Activated CD4-positive, alpha-beta memory T cell treated with anti-CD3 and anti-CD28 coated beads for 36 hours (primary cell): ENCODE data around the gene IL3. TPM values are rescaled to one million over a fixed set of nuclear protein-coding genes. Genes with fewer than 3 reads are reported as not detected.

Experiments
- CTCF ChIA-PET: fragments of 350-600 bp; sonication (Branson Sonifier 250); formaldehyde crosslinking; loops from one replicate; lab custom pipeline; 2021; ENCODE audit warnings: antibody characterized with exemption, inconsistent platforms; lab: Charles Lee
- POLR2A ChIA-PET: fragments of 350-600 bp; sonication (Branson Sonifier 250); formaldehyde crosslinking; loops from one replicate; lab custom pipeline; 2021; ENCODE audit warnings: antibody characterized with exemption; lab: Charles Lee
- DNase-seq: peaks from one replicate; pipeline ENCODE4 v3.0.0-alpha.2; 2020
- H3K27ac Mint-ChIP-seq: one replicate; pipeline ENCODE4 v1.8.0; 2021; ENCODE audit warnings: mixed read lengths
- H3K27me3 Mint-ChIP-seq: one replicate; pipeline ENCODE4 v1.8.0; 2021; ENCODE audit warnings: mixed read lengths
- H3K36me3 Mint-ChIP-seq: one replicate; pipeline ENCODE4 v1.8.0; 2021; ENCODE audit warnings: mixed read lengths
- H3K4me1 Mint-ChIP-seq: one replicate; pipeline ENCODE4 v1.8.0; 2021; ENCODE audit warnings: low read depth, mixed read lengths
- H3K4me3 Mint-ChIP-seq: one replicate; pipeline ENCODE4 v1.8.0; 2021; ENCODE audit warnings: mild to moderate bottlenecking, mixed read lengths
- H3K9me3 Mint-ChIP-seq: one replicate; pipeline ENCODE4 v1.8.0; 2021; ENCODE audit warnings: mixed read lengths
- intact Hi-C: fragments of 100-400 bp; cut with micrococcal nuclease; formaldehyde crosslinking; loops from one replicate; pipeline ENCODE4 v1.15.1; 2023
- total RNA-seq, 2 experiments: library from RNA; stranded (reverse); gene quantifications; one replicate each; pipeline ENCODE4 v1.2.3, GENCODE V29; 2021

The IL3 gene
- total RNA-seq, 2 experiments from 2014 or later: 23.1 to 23.3 TPM

DNA sequence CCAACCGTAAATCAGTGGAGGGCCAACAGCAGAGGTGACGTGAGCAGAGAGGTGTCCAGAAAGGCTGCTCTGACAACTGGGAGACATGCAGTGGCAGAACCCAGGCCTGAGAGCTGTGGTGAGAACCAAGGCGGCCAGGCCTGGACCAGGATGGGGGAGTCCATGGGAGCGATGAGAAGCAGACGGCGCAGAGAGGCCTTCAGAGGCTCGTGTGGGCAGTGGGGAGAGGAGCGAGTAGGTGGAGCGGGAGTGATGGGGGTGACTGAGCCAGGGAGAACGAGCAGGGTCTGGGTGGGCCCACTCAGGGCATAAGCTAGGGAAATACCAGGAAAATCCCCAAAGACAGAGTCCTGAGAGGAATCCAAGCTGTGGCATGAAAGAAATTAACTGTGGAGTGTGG lies 7.9 kb upstream of the IL3 start:
- Mint-ChIP-seq H3K4me3 (no peak overlapping the region), H3K27ac (no peak overlapping the region), H3K4me1 (peaks cover 27% of the 10 kb centered on the region), H3K36me3 (no peaks in the 10 kb centered on the region), H3K27me3 (no peaks in the 10 kb centered on the region), H3K9me3 (no peaks in the 10 kb centered on the region)
- no peak for DNase-seq
- ChIA-PET POLR2A (no interaction called here), CTCF (interaction anchor here (4.4 kb wide), 1 partner anchor 11 kb away, joined by 35 read pairs; no protein-coding TSS in a partner anchor)
- intact Hi-C loops: no loop called here

DNA sequence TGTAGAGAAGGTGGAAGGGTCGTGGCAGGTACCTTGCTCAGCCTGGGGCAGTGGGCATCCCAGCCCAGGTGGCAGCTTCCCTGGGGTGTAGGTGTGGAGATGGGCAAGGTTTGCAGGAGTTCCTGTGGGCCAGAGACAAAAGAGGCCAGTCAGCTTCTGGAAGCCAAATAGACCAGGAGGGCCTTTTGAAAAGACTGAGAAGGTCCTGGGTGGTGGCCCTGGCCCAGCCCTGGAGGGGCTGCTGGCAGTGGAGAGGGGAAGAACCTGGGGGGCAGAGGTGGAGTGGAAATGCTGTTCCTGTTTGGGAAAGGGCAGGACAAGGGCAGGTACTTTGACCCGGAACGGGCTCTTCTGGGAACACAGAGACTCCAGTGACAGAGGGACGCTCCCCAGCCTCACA lies 7.0 kb upstream of the IL3 start:
- CTCF ChIA-PET: interaction anchor here (0.6 to 4.4 kb wide), 2 partner anchors 10 to 78 kb away, joined by 3 to 35 read pairs; no protein-coding TSS in a partner anchor
- Mint-ChIP-seq H3K27me3 (no peaks in the 10 kb centered on the region), H3K36me3 (no peaks in the 10 kb centered on the region), H3K4me1 (peaks cover 32% of the 10 kb centered on the region), H3K4me3 (no peak overlapping the region), H3K27ac (no peak overlapping the region), H3K9me3 (no peaks in the 10 kb centered on the region)
- intact Hi-C loops: no loop called here
- DNase-seq: no peak
- POLR2A ChIA-PET: no interaction called here

DNA sequence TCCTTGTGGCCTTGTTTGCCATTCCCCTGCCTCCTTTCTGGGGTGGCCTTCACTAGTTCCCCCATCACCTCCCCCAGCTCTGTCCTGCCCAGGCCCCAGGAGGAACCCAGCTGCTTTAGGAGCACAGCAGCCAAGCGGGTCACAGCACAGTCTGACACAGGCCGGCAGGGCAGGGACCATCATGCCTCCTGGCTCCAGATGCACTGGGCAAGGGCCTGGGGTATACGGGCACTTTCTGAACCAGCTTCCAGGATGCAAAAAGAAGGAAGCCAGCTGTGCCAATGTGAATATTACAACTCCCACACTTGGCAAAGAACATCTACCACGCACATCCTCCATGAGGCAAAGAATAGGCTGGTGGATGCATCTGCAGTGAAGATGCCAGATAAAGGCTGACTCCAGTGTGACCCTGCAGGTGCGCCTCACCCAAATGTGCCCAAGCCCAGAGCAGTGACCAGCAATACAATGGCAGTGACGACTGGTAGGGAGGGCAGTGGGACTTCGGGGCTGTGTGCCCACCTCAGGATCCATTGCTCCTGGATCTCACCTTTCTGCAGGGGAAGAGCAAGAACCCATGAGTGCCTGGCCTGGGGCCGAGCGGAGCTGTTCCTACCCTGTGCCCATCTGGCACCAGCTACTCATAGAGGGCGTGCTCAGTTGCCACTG lies 6.3 kb upstream of the IL3 start:
- Mint-ChIP-seq H3K9me3 (no peaks in the 10 kb centered on the region), H3K4me3 (no peak overlapping the region), H3K4me1 (peaks cover 35% of the 10 kb centered on the region), H3K27ac (no peak overlapping the region), H3K36me3 (no peaks in the 10 kb centered on the region), H3K27me3 (no peaks in the 10 kb centered on the region)
- ChIA-PET POLR2A (no interaction called here), CTCF (interaction anchor here (0.6 to 4.4 kb wide), 2 partner anchors 10 to 78 kb away, joined by 3 to 35 read pairs; no protein-coding TSS in a partner anchor)
- DNase-seq: no peak
- intact Hi-C loops: no loop called here

DNA sequence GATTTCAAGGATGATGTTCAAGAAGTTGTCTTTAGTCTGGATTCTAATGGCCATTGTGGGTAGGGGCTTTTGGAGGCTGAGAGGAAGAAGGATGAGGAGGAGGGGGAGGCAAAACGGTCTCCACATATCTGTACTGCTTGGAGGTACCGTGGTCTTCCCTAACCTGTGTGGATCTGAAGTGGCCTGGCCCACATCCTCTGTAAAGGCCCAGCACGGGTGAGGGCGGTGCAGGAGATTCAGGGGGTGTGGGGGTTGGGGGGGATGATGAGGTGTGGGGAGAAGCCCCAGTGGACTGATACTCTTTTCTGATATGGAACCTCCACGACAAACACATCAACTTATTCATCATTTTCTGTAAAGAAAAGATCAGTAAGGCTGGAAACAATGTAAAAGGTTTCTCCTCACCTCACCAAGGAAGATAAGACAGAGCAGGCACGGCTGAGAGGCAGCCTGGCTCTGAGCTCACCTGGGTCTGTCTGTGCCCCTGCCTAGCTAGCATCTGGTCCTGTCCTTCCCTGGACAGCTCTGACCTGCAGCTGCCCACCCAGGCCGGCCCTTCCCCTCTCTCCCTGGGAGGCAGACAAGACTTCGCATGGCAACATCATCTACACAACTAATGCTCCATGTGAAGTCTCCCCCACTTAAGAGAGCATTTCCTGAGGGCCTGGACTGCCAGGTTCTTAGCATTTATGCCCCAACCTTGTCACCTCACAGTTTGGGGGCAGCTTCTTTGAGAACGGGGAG lies 5.6 kb upstream of the IL3 start:
- POLR2A ChIA-PET: no interaction called here
- H3K27me3 Mint-ChIP-seq: no peaks in the 10 kb centered on the region
- H3K4me3 Mint-ChIP-seq: no peak overlapping the region
- peaks cover 41% of the 10 kb centered on the region for H3K4me1 Mint-ChIP-seq
- intact Hi-C loops: no loop called here
- CTCF ChIA-PET: interaction anchor here (0.6 to 4.4 kb wide), 5 partner anchors 9 to 465 kb away, joined by 3 to 35 read pairs (median 6); no protein-coding TSS in a partner anchor
- no peaks in the 10 kb centered on the region for H3K36me3 Mint-ChIP-seq
- H3K9me3 Mint-ChIP-seq: no peaks in the 10 kb centered on the region
- no peak for DNase-seq
- H3K27ac Mint-ChIP-seq: no peak overlapping the region

DNA sequence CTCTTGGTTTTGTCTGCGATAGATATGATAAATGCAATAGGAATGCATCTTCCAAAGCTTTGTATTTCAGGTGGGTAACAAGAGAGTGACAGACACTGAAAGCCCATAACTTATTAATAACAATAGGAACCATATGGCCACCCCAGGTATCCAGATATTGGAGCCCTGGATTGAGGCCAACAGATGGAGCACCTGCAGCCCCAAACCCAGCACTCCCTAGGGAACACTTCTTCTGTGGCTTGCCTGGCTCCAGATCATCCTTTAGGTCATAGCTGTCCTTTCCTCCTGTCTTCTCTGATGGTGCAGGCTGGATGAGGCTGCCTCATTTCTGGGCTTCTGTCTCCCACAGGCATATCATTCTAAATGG lies 5.0 kb upstream of the IL3 start:
- ChIA-PET POLR2A (no interaction called here), CTCF (interaction anchor here (0.6 to 4.4 kb wide), 7 partner anchors 8 to 466 kb away, joined by 3 to 35 read pairs (median 4); no protein-coding TSS in a partner anchor)
- Mint-ChIP-seq H3K27ac (no peak overlapping the region), H3K36me3 (no peaks in the 10 kb centered on the region), H3K4me3 (no peak overlapping the region), H3K27me3 (no peaks in the 10 kb centered on the region), H3K4me1 (peaks cover 41% of the 10 kb centered on the region), H3K9me3 (no peaks in the 10 kb centered on the region)
- no peak for DNase-seq
- intact Hi-C loops: no loop called here

DNA sequence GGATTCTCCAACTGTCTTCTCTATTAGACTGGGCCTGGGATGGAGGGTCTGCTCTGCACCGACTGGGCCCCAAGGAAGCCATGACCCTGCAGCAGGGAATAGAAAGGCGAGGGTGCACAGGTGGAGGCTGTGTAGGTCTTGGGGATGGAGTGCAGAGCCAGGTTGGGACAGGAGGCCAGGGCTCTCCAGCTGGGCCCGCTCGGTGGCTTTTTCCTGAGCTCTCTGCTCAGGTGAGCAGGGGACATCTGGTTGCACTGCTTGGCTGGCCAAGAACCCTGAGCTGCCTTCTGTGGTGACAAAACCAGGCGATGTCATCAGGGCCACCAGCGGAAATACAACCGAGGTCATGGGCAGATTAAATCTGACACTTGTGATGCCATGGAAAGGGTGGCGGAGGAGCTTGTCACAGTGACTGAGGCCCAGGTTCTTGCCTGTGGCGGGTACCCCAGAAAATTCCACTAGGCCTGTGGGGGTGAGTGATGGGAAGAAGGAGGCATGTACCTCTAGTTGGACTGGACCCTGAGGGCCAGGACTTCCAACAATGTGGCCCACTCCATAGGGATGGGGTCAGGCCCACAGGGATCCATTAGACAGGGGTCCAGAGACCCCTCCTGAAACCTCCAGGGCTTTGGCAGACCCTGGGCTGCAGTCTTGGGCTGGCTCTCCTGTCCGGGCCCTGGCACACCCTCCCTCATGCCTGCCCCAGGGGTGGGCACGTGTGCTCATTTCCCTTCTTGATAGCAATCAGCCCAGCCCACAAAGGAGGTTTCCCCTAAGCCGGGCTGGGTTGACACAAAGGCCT lies 4.4 kb upstream of the IL3 start:
- ChIA-PET POLR2A (no interaction called here), CTCF (interaction anchor here (0.6 to 4.4 kb wide), 7 partner anchors 8 to 467 kb away, joined by 3 to 35 read pairs (median 4); no protein-coding TSS in a partner anchor)
- Mint-ChIP-seq H3K4me3 (no peak overlapping the region), H3K27me3 (no peaks in the 10 kb centered on the region), H3K36me3 (no peaks in the 10 kb centered on the region), H3K27ac (peak overlapping the region; percentile 67), H3K9me3 (no peaks in the 10 kb centered on the region), H3K4me1 (peaks cover 41% of the 10 kb centered on the region)
- peak; percentile 72 for DNase-seq
- intact Hi-C loops: loop anchor here (1.0 kb wide), 1 partner anchor 36 kb away; no protein-coding TSS in a partner anchor

DNA sequence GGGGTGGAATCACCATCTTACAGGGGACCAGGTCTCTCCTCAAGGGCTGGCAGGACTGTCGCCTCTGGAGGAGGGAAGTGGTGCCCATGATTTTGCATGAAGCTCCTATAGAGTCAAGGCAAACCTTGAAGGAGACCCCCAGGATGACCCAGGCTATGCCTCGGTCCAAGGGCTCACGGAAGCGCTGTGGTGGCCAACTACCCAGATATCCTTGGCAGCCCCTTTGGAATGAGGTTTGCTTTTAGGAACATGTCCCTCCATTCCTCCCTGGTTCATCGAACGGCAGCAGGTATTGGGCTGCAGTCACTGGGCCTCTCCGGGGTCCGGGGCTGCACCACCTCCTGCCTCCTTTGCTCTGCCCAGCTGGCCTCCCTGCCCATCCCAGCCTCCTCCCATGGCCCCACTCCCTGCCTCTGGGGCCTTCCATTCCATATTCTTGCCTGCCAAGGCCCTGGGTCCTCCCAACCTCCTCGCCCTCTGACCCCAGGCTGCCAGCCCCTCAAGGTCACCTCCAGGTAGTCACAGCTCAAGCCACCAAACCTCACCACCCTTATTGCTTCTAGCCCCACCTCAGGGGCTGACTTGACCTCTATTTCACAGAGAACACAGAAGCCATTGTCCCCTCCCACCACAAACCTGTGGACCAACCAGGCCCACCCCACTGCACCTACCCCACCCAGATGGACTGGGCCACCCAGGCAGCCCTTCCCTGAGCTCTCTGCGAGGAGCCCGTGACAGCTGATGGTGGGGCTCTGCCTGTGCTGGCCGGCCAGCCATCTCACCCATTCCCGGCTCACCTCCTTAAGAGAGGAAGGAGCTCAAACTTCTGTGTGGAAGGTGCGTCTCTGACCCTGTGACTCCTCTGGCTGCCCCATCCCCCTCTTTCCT lies 3.6 kb upstream of the IL3 start:
- intact Hi-C loops: loop anchor here (1.0 kb wide), 1 partner anchor 37 kb away; no protein-coding TSS in a partner anchor

DNA sequence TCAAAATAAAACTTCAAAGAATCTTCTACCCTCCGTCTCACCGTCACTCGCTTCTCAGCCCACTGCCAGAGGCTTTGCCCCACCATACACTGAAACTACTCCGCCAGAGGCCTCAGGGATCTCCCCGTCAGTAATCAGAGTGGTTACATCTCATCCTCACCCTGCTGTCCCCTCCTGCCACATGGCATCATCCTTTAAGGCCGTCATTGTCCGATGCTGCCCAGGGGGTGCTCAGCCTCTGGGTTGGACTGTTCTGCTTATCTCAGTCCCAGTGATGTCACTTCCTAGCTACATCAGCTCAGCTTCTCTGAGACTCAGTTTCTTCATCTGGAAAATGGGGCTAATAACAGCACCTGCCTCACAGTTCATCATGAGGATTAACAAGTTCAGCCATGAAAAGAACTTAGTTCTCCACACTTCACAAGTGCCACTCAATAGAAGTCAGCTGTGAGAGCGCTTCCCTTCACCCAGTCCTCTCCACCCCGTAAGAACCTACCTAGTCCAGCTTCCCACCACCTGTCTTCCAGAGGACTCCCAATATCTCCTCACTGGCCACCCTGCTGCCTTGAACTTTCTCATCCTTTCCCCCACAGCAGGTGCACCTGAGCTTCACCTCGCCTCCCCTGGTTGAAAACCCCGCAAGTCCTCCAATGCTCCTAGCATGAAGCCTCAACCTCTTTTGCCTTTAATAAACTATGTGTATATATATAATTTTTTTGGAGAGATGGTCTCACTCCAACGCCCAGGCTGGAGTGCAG lies 2.8 kb upstream of the IL3 start:
- POLR2A ChIA-PET: interaction anchor here (0.9 kb wide), 1 partner anchor 45 kb away, joined by 3 read pairs; no protein-coding TSS in a partner anchor
- peaks cover 41% of the 10 kb centered on the region for H3K4me1 Mint-ChIP-seq
- no peak overlapping the region for H3K27ac Mint-ChIP-seq
- CTCF ChIA-PET: interaction anchor here (0.9 to 1.6 kb wide), 2 partner anchors 50 to 468 kb away, joined by 3 to 6 read pairs; no protein-coding TSS in a partner anchor
- no peak for DNase-seq
- H3K27me3 Mint-ChIP-seq: no peaks in the 10 kb centered on the region
- intact Hi-C loops: no loop called here
- H3K36me3 Mint-ChIP-seq: no peaks in the 10 kb centered on the region
- no peaks in the 10 kb centered on the region for H3K9me3 Mint-ChIP-seq
- no peak overlapping the region for H3K4me3 Mint-ChIP-seq

More for the DNA sequence above, 3.6 kb upstream of the IL3 start:
- peaks cover 41% of the 10 kb centered on the region for H3K4me1 Mint-ChIP-seq
- H3K9me3 Mint-ChIP-seq: no peaks in the 10 kb centered on the region
- H3K27me3 Mint-ChIP-seq: no peaks in the 10 kb centered on the region
- ChIA-PET CTCF (interaction anchor here (1.0 to 4.4 kb wide), 5 partner anchors 7 to 467 kb away, joined by 4 to 35 read pairs (median 6); no protein-coding TSS in a partner anchor), POLR2A (no interaction called here)
- H3K4me3 Mint-ChIP-seq: no peak overlapping the region
- DNase-seq: no peak
- H3K36me3 Mint-ChIP-seq: no peaks in the 10 kb centered on the region
- H3K27ac Mint-ChIP-seq: no peak overlapping the region

DNA sequence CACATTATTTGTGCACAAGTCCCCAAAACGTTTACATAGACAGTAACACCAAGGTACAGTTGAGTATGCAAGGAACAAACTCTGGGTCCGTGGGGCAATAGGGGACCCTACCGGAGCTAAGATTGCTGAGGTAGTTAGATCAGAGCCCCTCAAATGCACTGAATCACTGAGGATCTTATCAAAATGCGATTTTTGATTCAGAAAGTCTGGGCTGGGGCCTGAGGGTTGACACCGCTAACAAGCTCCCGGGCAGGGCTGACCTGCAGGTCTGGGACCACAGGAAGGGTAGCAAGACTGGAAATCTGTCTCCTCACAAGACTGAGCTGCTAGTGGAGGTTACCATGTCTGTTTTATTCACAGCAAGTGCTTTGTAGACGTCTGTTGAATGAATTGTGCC lies 1.8 kb upstream of the IL3 start:
- POLR2A ChIA-PET: interaction anchor here (0.9 kb wide), 1 partner anchor 44 kb away, joined by 3 read pairs; no protein-coding TSS in a partner anchor
- peaks cover 48% of the 10 kb centered on the region for H3K4me1 Mint-ChIP-seq

DNA sequence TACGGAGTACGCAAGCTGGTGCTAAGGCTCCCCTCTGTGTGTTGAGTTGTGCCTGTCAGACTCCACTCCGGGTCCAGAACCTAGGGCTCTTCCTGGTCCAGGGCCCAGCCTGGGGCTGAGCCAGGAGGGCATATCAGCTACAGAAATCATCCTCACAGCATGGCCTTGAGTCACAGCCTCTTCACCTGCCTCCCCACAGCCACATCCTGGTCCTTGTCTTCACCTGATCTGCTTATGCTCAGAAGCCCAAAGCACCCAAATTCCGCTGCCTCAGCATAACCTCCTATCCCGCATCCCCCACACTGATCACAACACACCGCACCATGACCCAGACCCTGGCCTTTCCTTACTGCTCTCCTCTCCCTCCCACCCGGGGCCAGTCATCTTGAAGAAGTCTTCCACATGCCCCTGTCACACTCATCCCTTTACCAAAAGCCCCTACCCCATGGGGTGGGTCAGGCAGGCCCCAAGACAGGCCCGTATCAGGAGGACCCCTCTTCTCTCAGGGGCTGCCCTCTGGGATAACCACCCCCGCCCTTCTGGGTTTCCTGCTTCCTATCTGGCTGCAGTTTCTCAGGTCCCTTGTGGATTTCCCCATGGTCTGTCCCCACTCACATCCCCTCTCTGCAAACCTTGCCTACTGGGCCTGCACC lies 1.3 kb upstream of the IL3 start:
- DNase-seq: peak; percentile 57
- H3K9me3 Mint-ChIP-seq: no peaks in the 10 kb centered on the region
- no peaks in the 10 kb centered on the region for H3K36me3 Mint-ChIP-seq
- ChIA-PET CTCF (interaction anchor here (0.8 kb wide), 1 partner anchor 12 kb away, joined by 3 read pairs; no protein-coding TSS in a partner anchor), POLR2A (no interaction called here)
- H3K27me3 Mint-ChIP-seq: no peaks in the 10 kb centered on the region
- intact Hi-C loops: no loop called here
- H3K4me1 Mint-ChIP-seq: peaks cover 53% of the 10 kb centered on the region
- H3K4me3 Mint-ChIP-seq: no peak overlapping the region
- H3K27ac Mint-ChIP-seq: peak overlapping the region; percentile 6

More for the DNA sequence above, 1.8 kb upstream of the IL3 start:
- Mint-ChIP-seq H3K27ac (no peak overlapping the region), H3K36me3 (no peaks in the 10 kb centered on the region), H3K27me3 (no peaks in the 10 kb centered on the region), H3K4me3 (no peak overlapping the region), H3K9me3 (no peaks in the 10 kb centered on the region)
- intact Hi-C loops: no loop called here
- no peak for DNase-seq
- CTCF ChIA-PET: interaction anchor here (0.8 to 1.6 kb wide), 3 partner anchors 12 to 469 kb away, joined by 3 to 6 read pairs (median 3); no protein-coding TSS in a partner anchor
